HK-2 (cell line): ENCODE results near the gene AFF2.

ENCODE experiments used
- DNase-seq: peaks from one replicate; pipeline ENCODE4 v3.0.0-alpha.2; 2018; ENCODE audit not compliant: unreplicated experiment

Gene AFF2

GRCh38 chrX:149007423-149007822 is 507.0 kb downstream of the AFF2 start:
- DNase-seq, result no peak

GRCh38 chrX:149010013-149010852 is 509.8 kb downstream of the AFF2 start:
- no peak for DNase-seq

GRCh38 chrX:149010853-149011224 is 510.4 kb downstream of the AFF2 start:
- DNase-seq, result no peak

GRCh38 chrX:149013081-149013480 is 512.7 kb downstream of the AFF2 start:
- no peak for DNase-seq

GRCh38 chrX:149021159-149021558 is 520.7 kb downstream of the AFF2 start:
- DNase-seq, result no peak

- DNase-seq, result no peak
Observed at GRCh38 chrX:149022485-149022884, 522.1 kb downstream of the AFF2 start.

- DNase-seq, result no peak
Observed at GRCh38 chrX:149032449-149032848, 532.0 kb downstream of the AFF2 start.

GRCh38 chrX:149036086-149036485 is 535.7 kb downstream of the AFF2 start:
- no peak for DNase-seq

- DNase-seq, result no peak
Observed at GRCh38 chrX:149037281-149037870, 537.0 kb downstream of the AFF2 start.

GRCh38 chrX:149039057-149039456 is 538.6 kb downstream of the AFF2 start:
- no peak for DNase-seq

GRCh38 chrX:149040873-149041535 is 540.6 kb downstream of the AFF2 start:
- no peak for DNase-seq

- no peak for DNase-seq
Observed at GRCh38 chrX:149043401-149043800, 543.0 kb downstream of the AFF2 start.

- no peak for DNase-seq
Observed at GRCh38 chrX:149044471-149044870, 544.1 kb downstream of the AFF2 start.

GRCh38 chrX:149045645-149046210 is 545.3 kb downstream of the AFF2 start:
- DNase-seq, result no peak
